ENCODE data around the gene SPAG9. TPM values are rescaled to one million over a fixed set of nuclear protein-coding genes. Genes with fewer than 3 reads are reported as not detected.

The SPAG9 gene
- total RNA-seq, 1 experiment from 2014 or later: 77.6 TPM

DNA sequence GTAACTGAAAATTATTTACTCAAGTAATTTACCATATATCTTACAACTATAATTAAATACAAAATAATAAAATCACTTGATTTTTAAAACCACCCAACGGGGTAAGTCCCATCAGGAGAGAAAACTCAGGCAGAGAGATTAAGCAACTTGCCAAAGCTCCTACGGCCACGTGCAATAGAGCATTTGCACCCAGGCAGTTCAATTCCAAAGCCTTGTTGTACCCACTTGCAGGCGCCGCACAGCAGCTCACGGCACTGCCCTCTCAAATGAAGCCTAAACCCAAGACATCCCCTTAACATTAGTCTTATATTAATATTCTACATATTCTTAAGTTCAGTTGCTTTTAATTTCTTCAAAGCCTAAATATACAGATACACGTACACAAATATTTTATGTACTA, 75.7 kb downstream of the SPAG9 start:
- ATAC-seq: no peak
- Histone ChIP-seq H3K36me3 (ENCODE audit: control insufficient read depth in 1 of 2, insufficient read depth in 2 of 2, low read length in 2 of 2) (0 out of 4 replicates have a peak, but pooled peaks cover 0 to 3% of the 10 kb centered on the region in 2 experiments), H3K27ac (ENCODE audit: low read depth, low read length) (no peak overlapping the region), H3K79me2 (ENCODE audit: insufficient read depth, low read length) (peaks cover 43% of the 10 kb centered on the region), H3K4me2 (ENCODE audit: low read length) (no peak overlapping the region), H3K9me3 (ENCODE audit: control insufficient read depth in 1 of 2, insufficient read depth in 1 of 2, low read depth in 1 of 2, low read length in 2 of 2) (no peaks in the 10 kb centered on the region), H2AFZ (ENCODE audit: low read depth, low read length, poor library complexity, severe bottlenecking) (no peak overlapping the region), H3K9ac (ENCODE audit: low read length) (no peak overlapping the region), H3K27me3 (ENCODE audit: insufficient read depth, low read length) (no peaks in the 10 kb centered on the region), H3K4me3 (replicated peaks in 1 of 2; ENCODE audit: low read depth in 1 of 2, low read length in 2 of 2) (no peak overlapping the region), H4K20me1 (ENCODE audit: insufficient read depth) (peaks cover 4% of the 10 kb centered on the region; the same call in 1 of the 2 replicates), H3K9me2 (ENCODE audit: insufficient read depth) (no peaks in the 10 kb centered on the region), H3K4me1 (ENCODE audit: control insufficient read depth in 1 of 2, insufficient read depth in 2 of 2, low read length in 2 of 2) (no peaks in the 10 kb centered on the region)
- ChIA-PET POLR2A (interaction anchor here (1.5 kb wide), 1 partner anchor 108 kb away, joined by 3 read pairs; the partner anchor contains the start of gene NME1), RAD21 (ENCODE audit: low non-redundant PET in 1 of 2, low total read pairs in 2 of 2, uncharacterized antibody in 2 of 2, unreplicated experiment in 2 of 2) (no interaction called here), CTCF (interaction anchor here (4.8 kb wide), 1 partner anchor 12 kb away, joined by 23 read pairs; no protein-coding TSS in a partner anchor)
- DNase-seq (ENCODE audit: low read depth, low spot score): no peak
- TF ChIP-seq, protein P1, sequence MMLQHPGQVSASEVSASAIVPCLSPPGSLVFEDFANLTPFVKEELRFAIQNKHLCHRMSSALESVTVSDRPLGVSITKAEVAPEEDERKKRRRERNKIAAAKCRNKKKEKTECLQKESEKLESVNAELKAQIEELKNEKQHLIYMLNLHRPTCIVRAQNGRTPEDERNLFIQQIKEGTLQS (IDR thresholded peaks at IDR 0.05): no peak
- TF ChIP-seq, protein P2, sequence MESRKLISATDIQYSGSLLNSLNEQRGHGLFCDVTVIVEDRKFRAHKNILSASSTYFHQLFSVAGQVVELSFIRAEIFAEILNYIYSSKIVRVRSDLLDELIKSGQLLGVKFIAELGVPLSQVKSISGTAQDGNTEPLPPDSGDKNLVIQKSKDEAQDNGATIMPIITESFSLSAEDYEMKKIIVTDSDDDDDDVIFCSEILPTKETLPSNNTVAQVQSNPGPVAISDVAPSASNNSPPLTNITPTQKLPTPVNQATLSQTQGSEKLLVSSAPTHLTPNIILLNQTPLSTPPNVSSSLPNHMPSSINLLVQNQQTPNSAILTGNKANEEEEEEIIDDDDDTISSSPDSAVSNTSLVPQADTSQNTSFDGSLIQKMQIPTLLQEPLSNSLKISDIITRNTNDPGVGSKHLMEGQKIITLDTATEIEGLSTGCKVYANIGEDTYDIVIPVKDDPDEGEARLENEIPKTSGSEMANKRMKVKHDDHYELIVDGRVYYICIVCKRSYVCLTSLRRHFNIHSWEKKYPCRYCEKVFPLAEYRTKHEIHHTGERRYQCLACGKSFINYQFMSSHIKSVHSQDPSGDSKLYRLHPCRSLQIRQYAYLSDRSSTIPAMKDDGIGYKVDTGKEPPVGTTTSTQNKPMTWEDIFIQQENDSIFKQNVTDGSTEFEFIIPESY (IDR thresholded peaks at IDR 0.05; ENCODE audit: extremely low read depth, insufficient replicate concordance, low read length): no peak
- TF ChIP-seq ZFX (IDR thresholded peaks at IDR 0.05): no peak
- intact Hi-C loops (cut with micrococcal nuclease): no loop called here
- BruUV-seq (replicated peaks): no TSS peak

DNA sequence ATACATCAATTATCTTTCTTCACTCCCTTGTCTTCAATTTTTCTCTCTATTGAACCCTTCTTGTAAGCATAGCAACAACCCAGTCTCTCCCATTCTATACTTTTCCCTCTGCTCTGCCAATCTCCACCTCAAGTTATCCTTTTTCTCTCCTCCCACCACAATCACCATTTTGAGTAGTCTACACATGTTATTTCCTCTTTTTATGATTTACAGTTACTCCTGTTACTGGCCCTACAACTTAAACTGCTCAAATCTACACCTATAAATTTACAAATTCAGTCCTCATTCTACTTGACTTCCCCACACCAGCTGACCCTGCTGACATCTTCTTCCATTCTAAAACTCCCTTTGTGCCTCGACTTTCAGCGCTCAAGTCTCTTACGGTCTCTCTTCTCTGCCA, 84.6 kb downstream of the SPAG9 start:
- H3K9me3 ChIP-seq (ENCODE audit: control insufficient read depth in 1 of 2, insufficient read depth in 1 of 2, low read depth in 1 of 2, low read length in 2 of 2): no peaks in the 10 kb centered on the region
- peaks cover 0 to 3% of the 10 kb centered on the region in 2 experiments; a peak in 1 of 4 replicates for H3K36me3 ChIP-seq (ENCODE audit: control insufficient read depth in 1 of 2, insufficient read depth in 2 of 2, low read length in 2 of 2)
- no TSS peak for BruUV-seq (replicated peaks)
- ChIA-PET CTCF (no interaction called here), POLR2A (no interaction called here), RAD21 (ENCODE audit: low non-redundant PET in 1 of 2, low total read pairs in 2 of 2, uncharacterized antibody in 2 of 2, unreplicated experiment in 2 of 2) (no interaction called here)
- H2AFZ ChIP-seq (ENCODE audit: low read depth, low read length, poor library complexity, severe bottlenecking): no peak overlapping the region
- H3K27me3 ChIP-seq (ENCODE audit: insufficient read depth, low read length): no peaks in the 10 kb centered on the region
- intact Hi-C loops (cut with micrococcal nuclease): no loop called here
- DNase-seq (ENCODE audit: low read depth, low spot score): no peak
- H3K79me2 ChIP-seq (ENCODE audit: insufficient read depth, low read length): no peaks in the 10 kb centered on the region; the same call in none of the 2 replicates
- no peak for ATAC-seq
- no peak overlapping the region for H3K4me3 ChIP-seq (replicated peaks in 1 of 2; ENCODE audit: low read depth in 1 of 2, low read length in 2 of 2)
- H3K4me2 ChIP-seq (ENCODE audit: low read length): no peak overlapping the region
- H3K9me2 ChIP-seq (ENCODE audit: insufficient read depth): no peaks in the 10 kb centered on the region
- no peak overlapping the region for H3K27ac ChIP-seq (ENCODE audit: low read depth, low read length)
- H3K9ac ChIP-seq (ENCODE audit: low read length): no peak overlapping the region
- H4K20me1 ChIP-seq (ENCODE audit: insufficient read depth): no peaks in the 10 kb centered on the region; the same call in 1 of the 2 replicates
- no peaks in the 10 kb centered on the region for H3K4me1 ChIP-seq (ENCODE audit: control insufficient read depth in 1 of 2, insufficient read depth in 2 of 2, low read length in 2 of 2)
- no peak for TF ChIP-seq POLR2AphosphoS5 (IDR thresholded peaks at IDR 0.05; ENCODE audit: low read depth, low read length)
- TF ChIP-seq JUND (IDR thresholded peaks at IDR 0.05): no peak
- TF ChIP-seq FOSL1 (IDR thresholded peaks at IDR 0.05; ENCODE audit: low read depth): no peak
- TF ChIP-seq, protein P1 (IDR thresholded peaks at IDR 0.05): no peak
- TF ChIP-seq RAD21 (IDR thresholded peaks at IDR 0.05; ENCODE audit: low read depth): no peak
- TF ChIP-seq SRF (IDR thresholded peaks at IDR 0.05; ENCODE audit: low read depth): no peak
- no peak for TF ChIP-seq ELF1 (IDR thresholded peaks at IDR 0.05; ENCODE audit: borderline replicate concordance, low read depth)
